Activated T-cell treated with anti-CD3 and anti-CD28 coated beads, Interleukin-2, amount 50 U/mL, for 4 hours (primary cell): ENCODE measurements around the gene NFAM1. TPM values are rescaled to one million over a fixed set of nuclear protein-coding genes. Genes with fewer than 3 reads are reported as not detected.

Experiments used
- ATAC-seq, 2 donors: fragments of 200-7000 bp; cut with Tn5 transposase; one replicate each; pipeline ENCODE4 v1.10.0; 2021
- DNase-seq: peaks from one replicate; pipeline ENCODE4 v3.0.0-alpha.2; 2020
- H3K27me3 Mint-ChIP-seq: one replicate; pipeline ENCODE4 v1.8.0; 2021; ENCODE audit warnings: low read depth, mixed read lengths
- H3K36me3 Mint-ChIP-seq: one replicate; pipeline ENCODE4 v1.8.0; 2022; ENCODE audit warnings: mixed read lengths; ENCODE audit not compliant: insufficient read depth
- H3K4me1 Mint-ChIP-seq: one replicate; pipeline ENCODE4 v1.8.0; 2021; ENCODE audit warnings: low read depth, mixed read lengths
- H3K4me3 Mint-ChIP-seq: one replicate; pipeline ENCODE4 v1.8.0; 2021; ENCODE audit warnings: mild to moderate bottlenecking, moderate library complexity, mixed read lengths
- H3K9me3 Mint-ChIP-seq: one replicate; pipeline ENCODE4 v1.8.0; 2021; ENCODE audit warnings: mixed read lengths
- total RNA-seq, 3 donors: library from RNA; stranded (reverse); gene quantifications; one replicate each; pipeline ENCODE4 v1.2.1, GENCODE V29; 2021

NFAM1 gene
- total RNA-seq, 3 donors from 2014 or later, result 0.03 to 0.11 TPM; not detected in 1

- no peaks in the 10 kb centered on the region for H3K36me3 Mint-ChIP-seq
- no peak overlapping the region for H3K4me3 Mint-ChIP-seq
- H3K4me1 Mint-ChIP-seq, result peaks cover 8% of the 10 kb centered on the region
- DNase-seq, result no peak
- H3K27me3 Mint-ChIP-seq, result peaks cover 12% of the 10 kb centered on the region
- H3K9me3 Mint-ChIP-seq, result no peaks in the 10 kb centered on the region
- no peak for ATAC-seq
Observed at GRCh38 chr22:42433754-42434682, 1.8 kb upstream of the NFAM1 start.

- no peak for ATAC-seq
- no peaks in the 10 kb centered on the region for H3K9me3 Mint-ChIP-seq
- H3K27me3 Mint-ChIP-seq, result peaks cover 16% of the 10 kb centered on the region
- no peaks in the 10 kb centered on the region for H3K36me3 Mint-ChIP-seq
- H3K4me1 Mint-ChIP-seq, result peaks cover 5% of the 10 kb centered on the region
- no peak overlapping the region for H3K4me3 Mint-ChIP-seq
- no peak for DNase-seq
Observed at GRCh38 chr22:42432818-42433217, 615 bp upstream of the NFAM1 start.

GRCh38 chr22:42431401-42432019 lies 693 bp downstream of the NFAM1 start:
- H3K9me3 Mint-ChIP-seq, result no peaks in the 10 kb centered on the region
- peaks cover 21% of the 10 kb centered on the region for H3K27me3 Mint-ChIP-seq
- no peaks in the 10 kb centered on the region for H3K36me3 Mint-ChIP-seq
- H3K4me1 Mint-ChIP-seq, result no peaks in the 10 kb centered on the region
- ATAC-seq, result peak in 1 of 2 donors; percentile 14
- H3K4me3 Mint-ChIP-seq, result no peak overlapping the region
- no peak for DNase-seq

DNA sequence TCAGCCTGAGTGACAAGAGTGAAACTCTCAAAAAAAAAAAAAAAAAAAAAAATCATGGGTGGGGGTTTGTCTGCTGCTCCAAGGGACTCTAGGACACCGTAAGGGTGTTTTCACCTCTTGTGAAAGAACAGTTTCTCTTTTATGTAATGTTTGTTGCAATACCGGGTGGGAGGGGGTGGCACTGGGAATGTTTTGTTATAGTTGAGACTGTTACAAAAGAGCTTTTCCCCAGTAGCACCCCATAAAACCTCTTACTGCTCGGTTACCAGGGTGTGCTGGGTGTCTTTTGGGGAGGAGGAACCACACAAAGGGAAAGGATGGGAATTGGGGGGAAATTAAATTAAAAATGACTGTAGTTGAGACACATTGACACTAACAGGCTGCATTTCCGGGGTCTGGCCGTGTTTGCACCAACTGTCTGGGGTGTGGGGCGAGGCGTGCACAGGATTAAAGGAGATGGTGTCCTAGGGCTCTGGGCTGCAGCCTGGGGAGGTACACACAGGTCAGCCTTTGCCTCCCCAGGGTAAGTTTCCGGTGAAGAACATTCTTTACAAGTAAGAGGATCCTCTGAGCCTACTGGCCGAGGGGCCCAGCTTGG lies 1.6 kb downstream of the NFAM1 start:
- Mint-ChIP-seq H3K4me1 (no peaks in the 10 kb centered on the region), H3K36me3 (no peaks in the 10 kb centered on the region), H3K9me3 (no peaks in the 10 kb centered on the region), H3K27me3 (peaks cover 21% of the 10 kb centered on the region), H3K4me3 (no peak overlapping the region)
- DNase-seq, result no peak
- ATAC-seq, result no peak

DNA sequence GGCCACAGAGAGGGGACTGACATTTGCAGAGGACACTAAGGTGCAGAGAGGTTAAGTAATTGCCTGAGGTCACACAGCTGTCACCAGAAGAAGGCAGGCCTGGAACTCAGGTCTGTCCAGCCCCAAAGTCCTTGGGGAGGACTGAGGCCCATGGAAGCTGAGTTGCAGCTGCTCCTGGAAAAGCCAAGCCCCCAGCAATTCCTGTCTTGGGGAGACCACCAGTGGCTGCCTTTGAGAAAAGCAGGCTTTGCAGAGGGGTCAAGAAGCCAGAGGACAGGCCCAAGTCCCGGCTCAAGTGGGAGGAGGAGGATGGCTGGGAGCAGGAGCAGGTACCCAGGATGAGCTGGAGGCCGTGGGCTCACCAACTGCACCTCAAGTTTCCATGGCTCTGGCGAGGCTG lies 3.4 kb downstream of the NFAM1 start:
- Mint-ChIP-seq H3K9me3 (no peaks in the 10 kb centered on the region), H3K4me3 (no peak overlapping the region), H3K36me3 (no peaks in the 10 kb centered on the region), H3K4me1 (no peaks in the 10 kb centered on the region), H3K27me3 (peaks cover 21% of the 10 kb centered on the region)
- DNase-seq (no peak), ATAC-seq (no peak)

GRCh38 chr22:42428025-42428424 lies 4.2 kb downstream of the NFAM1 start:
- H3K4me3 Mint-ChIP-seq, result no peak overlapping the region
- no peaks in the 10 kb centered on the region for H3K36me3 Mint-ChIP-seq
- H3K27me3 Mint-ChIP-seq, result peaks cover 21% of the 10 kb centered on the region
- no peak for DNase-seq
- no peak for ATAC-seq
- H3K9me3 Mint-ChIP-seq, result no peaks in the 10 kb centered on the region
- no peaks in the 10 kb centered on the region for H3K4me1 Mint-ChIP-seq

DNA sequence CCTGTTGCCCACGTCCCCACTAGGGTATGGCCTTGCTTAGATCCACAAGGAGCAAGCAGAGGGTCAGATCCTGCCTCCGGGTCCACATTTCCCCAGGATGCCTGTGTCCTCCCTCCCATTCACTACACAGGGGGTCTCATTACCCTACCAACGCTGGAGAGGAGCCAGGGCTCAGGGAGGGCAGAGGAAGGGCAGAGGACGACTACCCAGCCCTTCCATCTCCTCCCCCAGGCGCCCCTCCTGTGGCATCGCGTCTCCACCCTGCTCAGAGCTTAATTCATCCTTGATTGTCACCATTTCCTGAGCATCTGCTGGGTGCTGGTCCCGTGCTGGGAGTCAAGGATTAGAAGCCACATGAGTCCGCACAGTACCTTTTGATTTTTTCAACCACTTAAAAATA lies 5.0 kb downstream of the NFAM1 start:
- ATAC-seq (no peak), DNase-seq (no peak)
- Mint-ChIP-seq H3K4me1 (no peaks in the 10 kb centered on the region), H3K4me3 (no peak overlapping the region), H3K27me3 (peaks cover 21% of the 10 kb centered on the region), H3K36me3 (no peaks in the 10 kb centered on the region), H3K9me3 (no peaks in the 10 kb centered on the region)

- ATAC-seq (no peak), DNase-seq (no peak)
- no peak overlapping the region for H3K4me3 Mint-ChIP-seq
- H3K36me3 Mint-ChIP-seq, result no peaks in the 10 kb centered on the region
- H3K27me3 Mint-ChIP-seq, result peaks cover 20% of the 10 kb centered on the region
- peaks cover 2% of the 10 kb centered on the region for H3K4me1 Mint-ChIP-seq
- no peaks in the 10 kb centered on the region for H3K9me3 Mint-ChIP-seq
Observed at GRCh38 chr22:42425989-42426355, 6.2 kb downstream of the NFAM1 start.

- Mint-ChIP-seq H3K4me1 (peaks cover 2% of the 10 kb centered on the region), H3K9me3 (no peaks in the 10 kb centered on the region), H3K27me3 (peaks cover 19% of the 10 kb centered on the region), H3K36me3 (no peaks in the 10 kb centered on the region), H3K4me3 (no peak overlapping the region)
- no peak for ATAC-seq
- DNase-seq, result no peak
Observed at GRCh38 chr22:42425337-42425988, 6.7 kb downstream of the NFAM1 start.

DNA sequence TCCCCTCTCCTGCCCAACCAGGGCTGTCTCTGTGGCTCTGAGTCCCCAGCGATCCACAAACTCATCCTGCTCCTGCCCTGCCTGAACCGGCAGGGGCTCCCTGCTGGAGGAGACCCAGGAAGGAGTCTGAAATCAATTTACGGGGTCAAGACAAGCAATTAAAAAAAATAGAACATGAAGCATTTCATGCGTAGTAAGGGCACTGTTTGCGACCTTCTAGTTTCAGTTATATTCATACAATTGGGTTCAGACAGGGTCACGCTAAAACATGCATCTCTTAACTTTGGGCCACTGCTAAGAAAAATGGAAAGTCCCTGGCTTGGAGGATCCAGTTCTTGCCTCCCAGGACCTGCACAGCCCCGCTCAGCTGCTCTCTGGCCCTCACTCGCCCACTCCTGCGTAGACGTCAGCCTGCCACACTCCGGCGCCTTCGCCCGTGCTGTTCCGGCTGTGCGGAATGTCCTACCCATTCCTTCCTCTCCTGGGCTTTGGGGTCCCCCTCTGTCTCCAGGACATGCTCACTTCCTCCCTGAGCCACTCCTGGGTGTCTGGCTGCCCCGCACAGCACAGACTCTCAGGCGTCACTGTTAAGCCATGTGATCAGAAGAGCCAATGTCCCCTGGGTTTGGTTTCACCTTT lies 12.8 kb downstream of the NFAM1 start:
- H3K36me3 Mint-ChIP-seq, result no peaks in the 10 kb centered on the region
- peaks cover 2% of the 10 kb centered on the region for H3K4me1 Mint-ChIP-seq
- no peak for DNase-seq
- H3K9me3 Mint-ChIP-seq, result no peaks in the 10 kb centered on the region
- no peak for ATAC-seq
- peaks cover 13% of the 10 kb centered on the region for H3K27me3 Mint-ChIP-seq
- H3K4me3 Mint-ChIP-seq, result no peak overlapping the region

DNA sequence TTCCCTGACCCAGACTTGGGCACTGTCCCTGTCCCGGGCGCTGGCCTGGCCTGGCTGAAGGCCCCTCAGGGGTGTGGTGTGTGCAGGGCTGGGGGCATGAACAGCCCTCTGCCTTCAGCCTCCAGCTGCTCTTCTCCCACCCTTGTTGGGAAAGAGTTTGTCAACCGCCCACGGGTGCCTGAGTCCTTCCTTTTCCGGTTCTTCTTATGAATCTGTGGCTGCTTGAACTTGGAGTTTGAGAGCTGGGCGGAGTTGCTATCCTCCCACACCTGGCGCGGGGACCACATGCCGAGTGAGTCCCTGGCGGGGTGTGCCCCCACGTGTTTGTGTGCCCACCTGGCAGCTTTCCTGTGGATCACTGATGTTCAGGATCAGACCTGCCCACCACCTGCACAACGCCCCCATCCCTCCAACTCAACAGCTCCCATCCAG lies 13.4 kb downstream of the NFAM1 start:
- Mint-ChIP-seq H3K9me3 (no peaks in the 10 kb centered on the region), H3K4me1 (peaks cover 2% of the 10 kb centered on the region), H3K36me3 (no peaks in the 10 kb centered on the region), H3K4me3 (no peak overlapping the region), H3K27me3 (peaks cover 13% of the 10 kb centered on the region)
- no peak for ATAC-seq
- no peak for DNase-seq

DNA sequence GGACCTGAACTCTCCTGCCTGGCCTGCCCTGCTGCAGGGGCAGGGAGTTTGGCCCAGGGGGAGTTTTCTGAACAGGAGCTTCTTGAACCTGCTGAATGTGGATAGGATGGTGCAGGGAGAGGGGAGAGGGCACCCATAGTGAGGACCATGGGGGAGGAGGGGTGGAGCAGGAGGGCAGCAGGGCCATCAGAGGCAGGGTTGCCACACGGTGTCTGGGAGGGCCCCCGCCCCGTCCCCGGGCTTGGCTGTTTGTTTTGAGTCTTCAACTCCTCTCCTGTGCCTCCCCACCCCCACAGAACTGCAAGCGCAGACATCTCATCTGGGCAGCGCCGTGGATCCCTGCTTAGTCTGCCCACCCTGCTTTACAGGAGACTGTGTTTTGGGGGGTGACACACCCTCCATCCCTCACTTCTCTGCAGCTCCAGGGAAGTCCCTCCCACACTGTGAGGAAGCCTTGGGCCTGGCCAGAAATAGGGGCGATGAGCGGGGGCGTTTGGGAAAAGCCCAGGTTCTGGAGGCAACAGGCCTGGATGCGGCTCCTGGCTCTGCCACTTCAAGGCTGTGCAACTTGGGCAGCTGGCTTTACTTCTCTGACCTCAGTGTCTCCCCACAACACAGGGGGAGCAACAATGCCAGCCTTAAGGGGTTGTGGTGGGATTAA lies 14.4 kb downstream of the NFAM1 start:
- no peaks in the 10 kb centered on the region for H3K36me3 Mint-ChIP-seq
- H3K9me3 Mint-ChIP-seq, result no peaks in the 10 kb centered on the region
- H3K4me1 Mint-ChIP-seq, result peaks cover 2% of the 10 kb centered on the region
- no peak overlapping the region for H3K4me3 Mint-ChIP-seq
- DNase-seq (no peak), ATAC-seq (no peak)
- peaks cover 13% of the 10 kb centered on the region for H3K27me3 Mint-ChIP-seq

- ATAC-seq (no peak), DNase-seq (no peak)
- Mint-ChIP-seq H3K36me3 (no peaks in the 10 kb centered on the region), H3K9me3 (no peaks in the 10 kb centered on the region), H3K4me3 (no peak overlapping the region), H3K4me1 (peaks cover 2% of the 10 kb centered on the region), H3K27me3 (peaks cover 13% of the 10 kb centered on the region)
Observed at GRCh38 chr22:42416671-42417230, 15.5 kb downstream of the NFAM1 start.
